ENCODE data around the gene ARHGAP40.

Gene ARHGAP40

DNA sequence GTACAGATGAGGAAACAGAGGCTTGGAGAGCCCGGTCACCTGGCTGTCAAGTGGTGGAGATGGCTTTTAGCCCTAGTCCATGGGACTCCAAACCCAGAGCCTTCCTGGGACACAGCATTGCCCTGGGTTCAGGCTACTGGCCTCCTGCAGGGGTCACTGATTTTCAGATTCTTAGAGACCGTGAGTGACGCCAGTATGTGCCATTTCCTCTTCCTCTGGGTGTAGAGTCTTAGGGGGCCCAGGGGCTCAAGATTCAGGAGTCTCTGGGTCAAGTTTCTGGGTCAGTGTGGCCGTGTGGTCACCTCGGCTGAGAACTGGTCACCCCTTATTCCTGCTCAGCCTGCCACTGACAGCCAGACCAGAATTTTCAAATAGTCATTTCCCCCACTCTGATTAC, 574 bp downstream of the ARHGAP40 start:
- TF ChIP-seq, protein P1, sequence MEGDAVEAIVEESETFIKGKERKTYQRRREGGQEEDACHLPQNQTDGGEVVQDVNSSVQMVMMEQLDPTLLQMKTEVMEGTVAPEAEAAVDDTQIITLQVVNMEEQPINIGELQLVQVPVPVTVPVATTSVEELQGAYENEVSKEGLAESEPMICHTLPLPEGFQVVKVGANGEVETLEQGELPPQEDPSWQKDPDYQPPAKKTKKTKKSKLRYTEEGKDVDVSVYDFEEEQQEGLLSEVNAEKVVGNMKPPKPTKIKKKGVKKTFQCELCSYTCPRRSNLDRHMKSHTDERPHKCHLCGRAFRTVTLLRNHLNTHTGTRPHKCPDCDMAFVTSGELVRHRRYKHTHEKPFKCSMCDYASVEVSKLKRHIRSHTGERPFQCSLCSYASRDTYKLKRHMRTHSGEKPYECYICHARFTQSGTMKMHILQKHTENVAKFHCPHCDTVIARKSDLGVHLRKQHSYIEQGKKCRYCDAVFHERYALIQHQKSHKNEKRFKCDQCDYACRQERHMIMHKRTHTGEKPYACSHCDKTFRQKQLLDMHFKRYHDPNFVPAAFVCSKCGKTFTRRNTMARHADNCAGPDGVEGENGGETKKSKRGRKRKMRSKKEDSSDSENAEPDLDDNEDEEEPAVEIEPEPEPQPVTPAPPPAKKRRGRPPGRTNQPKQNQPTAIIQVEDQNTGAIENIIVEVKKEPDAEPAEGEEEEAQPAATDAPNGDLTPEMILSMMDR (conservative IDR thresholded peaks at IDR 0.05) = no peak
- H3K27ac ChIP-seq = no peak overlapping the region

DNA sequence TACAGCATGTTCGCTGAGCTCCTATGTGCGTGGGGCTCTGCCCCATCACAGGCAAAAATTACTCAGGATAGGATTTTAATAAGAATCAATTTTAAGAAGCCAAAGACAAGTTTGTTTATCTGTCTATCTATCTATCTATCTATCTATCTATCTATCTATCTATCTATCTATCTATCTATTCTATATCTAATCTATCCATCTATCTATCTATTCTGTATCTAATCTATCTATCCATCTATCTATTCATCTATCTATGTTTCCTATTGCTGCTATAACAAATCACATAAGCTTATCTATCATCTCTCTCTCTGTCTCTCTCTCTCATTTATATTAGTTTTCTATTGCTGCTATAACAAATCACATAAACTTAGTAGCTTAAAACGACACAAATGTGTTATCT, 1.7 kb downstream of the ARHGAP40 start:
- TF ChIP-seq, protein P1 (conservative IDR thresholded peaks at IDR 0.05) = no peak

DNA sequence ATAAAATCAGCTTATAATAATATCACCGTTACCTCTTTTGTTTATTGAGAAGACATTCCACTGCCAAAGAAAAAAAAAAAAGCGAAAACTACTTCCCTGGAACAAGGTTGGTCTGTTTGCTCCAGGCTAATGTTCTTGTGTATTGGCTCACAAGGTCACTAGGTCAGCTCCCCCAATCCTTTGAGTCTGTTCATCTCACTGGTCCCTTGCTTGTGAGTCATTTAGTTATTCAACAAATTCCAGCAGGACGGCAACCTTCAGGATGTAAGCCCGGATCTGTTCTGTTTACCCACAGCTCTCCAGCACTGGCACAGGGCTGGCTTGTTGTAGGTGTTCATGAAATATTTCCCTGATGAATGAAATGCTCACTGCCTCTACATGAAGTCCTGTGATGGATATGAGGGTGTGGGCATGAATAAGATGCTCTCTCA, 3.3 kb downstream of the ARHGAP40 start:
- TF ChIP-seq, protein P1 (conservative IDR thresholded peaks at IDR 0.05) = no peak
- peak overlapping the region; percentile 82 for H3K27ac ChIP-seq

More for the DNA sequence above, 1.7 kb downstream of the ARHGAP40 start:
- H3K27ac ChIP-seq = no peak overlapping the region

DNA sequence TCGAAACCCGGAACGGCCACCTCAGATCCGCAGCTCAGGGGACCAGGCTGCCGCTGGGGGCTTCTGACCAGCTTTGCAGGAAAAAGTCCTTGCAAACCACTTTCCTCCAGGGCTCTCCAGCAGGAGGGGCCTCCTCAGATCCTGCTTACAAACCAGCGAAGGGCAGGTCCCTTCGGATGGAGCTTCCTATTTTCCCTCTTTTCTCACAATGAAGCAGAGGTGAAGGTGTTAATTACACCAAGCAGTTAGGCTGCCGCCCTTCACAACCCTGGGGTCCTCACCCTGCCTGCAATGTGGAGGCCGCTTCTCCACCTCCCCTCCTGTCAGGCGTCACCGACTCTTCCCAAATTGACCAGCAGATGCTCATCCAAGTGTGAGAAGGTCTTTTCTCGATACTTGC, 5.7 kb downstream of the ARHGAP40 start:
- TF ChIP-seq, protein P1 (conservative IDR thresholded peaks at IDR 0.05) = no peak

DNA sequence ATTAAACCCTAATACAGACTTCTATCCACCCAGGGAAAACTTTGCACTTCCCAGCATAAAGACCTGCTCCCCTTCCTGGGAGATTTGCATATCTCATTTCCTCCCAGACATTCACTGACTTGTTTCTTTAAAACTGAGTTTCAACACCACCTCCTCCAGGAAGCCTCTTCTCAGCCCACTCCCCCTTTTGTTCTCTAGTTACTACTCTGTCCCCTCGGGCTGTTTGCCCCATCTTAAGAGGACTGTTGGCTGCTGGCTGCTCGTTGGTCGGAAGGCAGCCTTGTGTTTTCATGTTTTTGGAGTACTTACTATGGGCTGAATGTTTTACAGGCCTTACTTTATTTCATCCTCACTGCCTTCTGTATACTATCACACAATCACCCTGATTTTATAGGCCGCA, 6.6 kb downstream of the ARHGAP40 start:
- H3K27ac ChIP-seq = no peak overlapping the region
- TF ChIP-seq, protein P1 (conservative IDR thresholded peaks at IDR 0.05) = no peak

More for the DNA sequence above, 5.7 kb downstream of the ARHGAP40 start:
- H3K27ac ChIP-seq = no peak overlapping the region; the same call in 1 of the 2 replicates

DNA sequence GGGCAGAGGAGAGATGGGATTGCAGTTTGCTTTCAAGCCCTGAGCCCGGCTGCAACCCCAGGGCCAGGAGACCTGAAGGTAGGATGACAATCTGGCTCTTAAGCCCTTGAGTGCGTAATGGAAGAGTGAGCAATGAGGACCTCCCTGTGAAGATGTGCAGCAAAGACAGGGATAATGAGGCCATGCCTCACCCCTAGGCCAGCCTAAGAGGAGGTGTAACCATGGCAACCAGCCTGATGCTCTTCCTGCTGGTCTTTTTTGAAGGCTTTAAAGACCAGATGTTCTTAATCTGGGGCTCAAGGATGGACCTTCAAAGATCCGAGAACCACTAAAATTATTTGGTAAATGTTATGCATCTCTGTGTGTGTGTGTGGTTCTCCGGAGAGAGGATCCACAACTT, 8.2 kb downstream of the ARHGAP40 start:
- H3K27ac ChIP-seq = no peak overlapping the region
- TF ChIP-seq, protein P1 (conservative IDR thresholded peaks at IDR 0.05) = no peak

DNA sequence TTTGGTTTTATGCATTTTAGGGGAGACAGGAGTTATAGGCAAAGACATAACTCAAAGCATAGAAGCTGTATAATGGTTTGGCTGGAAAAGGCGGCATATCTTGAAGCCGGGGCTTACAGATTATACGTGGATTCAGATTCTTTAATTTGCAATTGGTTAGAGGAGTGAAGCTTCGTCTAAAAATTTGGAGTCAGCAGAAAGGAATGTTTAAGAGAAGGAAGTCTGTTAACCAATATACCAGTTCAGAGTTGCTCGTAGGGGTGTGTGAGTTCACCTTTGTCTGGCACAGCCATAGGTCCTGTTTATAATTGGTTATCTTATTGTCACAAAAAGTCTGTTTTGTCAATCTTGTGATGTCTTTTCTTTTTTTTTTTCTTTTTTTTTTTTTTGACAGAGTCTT, 8.9 kb downstream of the ARHGAP40 start:
- no peak overlapping the region for H3K27ac ChIP-seq
- TF ChIP-seq, protein P1 (conservative IDR thresholded peaks at IDR 0.05) = no peak
